ENCODE results near the gene ARHGEF17. TPM values are rescaled to one million over a fixed set of nuclear protein-coding genes. Genes with fewer than 3 reads are reported as not detected.

Gene ARHGEF17
- total RNA-seq, 2 experiments from 2014 or later: 0.07 to 0.41 TPM

DNA sequence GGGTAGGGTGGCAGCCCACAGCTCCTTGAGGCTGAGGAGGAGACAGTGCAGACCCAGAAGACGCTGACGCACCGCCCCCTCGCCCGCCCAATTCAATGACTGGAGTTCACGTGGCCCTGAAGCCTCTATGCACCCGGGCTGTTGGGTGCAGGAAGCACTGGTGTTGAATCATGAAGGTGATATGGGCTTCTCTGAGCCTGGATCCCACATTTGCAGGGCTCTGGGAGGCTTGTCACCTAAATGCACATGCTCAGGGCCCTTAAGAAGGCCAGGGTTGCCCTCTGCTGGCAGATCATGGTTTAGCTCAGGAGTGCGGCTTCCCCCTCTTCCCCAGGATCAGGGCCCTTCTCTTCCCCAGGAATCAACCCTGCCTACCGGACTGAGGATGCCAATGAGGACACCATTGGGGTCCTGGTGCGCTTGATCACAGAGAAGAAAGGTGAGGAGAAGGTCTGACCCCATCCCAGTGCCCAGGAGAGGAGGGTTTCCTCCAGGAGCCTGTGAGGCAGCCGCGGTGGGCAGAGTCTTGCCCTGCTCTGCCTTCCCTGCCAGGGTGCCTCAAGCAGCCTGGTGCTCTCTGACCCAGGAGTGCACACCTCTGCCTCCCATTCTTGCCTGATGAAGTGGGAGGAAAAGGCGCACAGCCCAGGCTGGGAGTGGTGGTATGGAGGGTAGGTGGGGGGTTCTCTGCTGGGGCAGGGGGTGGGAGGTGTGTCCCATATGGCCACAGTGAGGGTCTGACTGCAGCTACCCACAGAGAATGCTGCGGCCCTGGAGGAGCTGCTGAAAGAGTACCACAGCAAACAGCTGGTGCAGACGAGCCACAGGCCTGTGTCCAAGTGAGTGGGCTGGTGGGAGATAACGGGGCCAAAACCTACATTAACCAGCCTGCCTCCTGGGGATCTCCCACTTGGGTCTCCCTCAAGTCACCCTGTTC lies 85.7 kb downstream of the ARHGEF17 start:
- DNase-seq (peak; percentile 82), ATAC-seq (peak; percentile 81)
- no peaks in the 10 kb centered on the region for H3K27me3 Mint-ChIP-seq
- H3K9me3 Mint-ChIP-seq: no peaks in the 10 kb centered on the region
- H3K27ac Mint-ChIP-seq: peak overlapping the region; percentile 23
- peaks cover 2% of the 10 kb centered on the region for H3K4me1 Mint-ChIP-seq (ENCODE audit: low read depth)
- peaks cover 15% of the 10 kb centered on the region for H3K36me3 Mint-ChIP-seq (ENCODE audit: low read depth)
- no peak overlapping the region for H3K4me3 Mint-ChIP-seq
- CTCF ChIA-PET: interaction anchor here (0.8 to 9.9 kb wide), 17 partner anchors 10 to 269 kb away, joined by 3 to 133 read pairs (median 4); no protein-coding TSS in a partner anchor
- intact Hi-C loops (cut with micrococcal nuclease): loop anchor here (5.0 kb wide), 1 partner anchor 41 kb away; no protein-coding TSS in a partner anchor
- TF ChIP-seq, protein P1, sequence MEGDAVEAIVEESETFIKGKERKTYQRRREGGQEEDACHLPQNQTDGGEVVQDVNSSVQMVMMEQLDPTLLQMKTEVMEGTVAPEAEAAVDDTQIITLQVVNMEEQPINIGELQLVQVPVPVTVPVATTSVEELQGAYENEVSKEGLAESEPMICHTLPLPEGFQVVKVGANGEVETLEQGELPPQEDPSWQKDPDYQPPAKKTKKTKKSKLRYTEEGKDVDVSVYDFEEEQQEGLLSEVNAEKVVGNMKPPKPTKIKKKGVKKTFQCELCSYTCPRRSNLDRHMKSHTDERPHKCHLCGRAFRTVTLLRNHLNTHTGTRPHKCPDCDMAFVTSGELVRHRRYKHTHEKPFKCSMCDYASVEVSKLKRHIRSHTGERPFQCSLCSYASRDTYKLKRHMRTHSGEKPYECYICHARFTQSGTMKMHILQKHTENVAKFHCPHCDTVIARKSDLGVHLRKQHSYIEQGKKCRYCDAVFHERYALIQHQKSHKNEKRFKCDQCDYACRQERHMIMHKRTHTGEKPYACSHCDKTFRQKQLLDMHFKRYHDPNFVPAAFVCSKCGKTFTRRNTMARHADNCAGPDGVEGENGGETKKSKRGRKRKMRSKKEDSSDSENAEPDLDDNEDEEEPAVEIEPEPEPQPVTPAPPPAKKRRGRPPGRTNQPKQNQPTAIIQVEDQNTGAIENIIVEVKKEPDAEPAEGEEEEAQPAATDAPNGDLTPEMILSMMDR (IDR thresholded peaks at IDR 0.05): peak; percentile 67
- POLR2A ChIA-PET: interaction anchor here (1.0 to 1.8 kb wide), 3 partner anchors 11 to 43 kb away, joined by 4 to 7 read pairs (median 4); no protein-coding TSS in a partner anchor

- Mint-ChIP-seq H3K36me3 (ENCODE audit: low read depth) (peaks cover 18% of the 10 kb centered on the region), H3K4me3 (no peak overlapping the region), H3K4me1 (ENCODE audit: low read depth) (peaks cover 2% of the 10 kb centered on the region), H3K27ac (no peak overlapping the region), H3K27me3 (no peaks in the 10 kb centered on the region), H3K9me3 (no peaks in the 10 kb centered on the region)
- POLR2A ChIA-PET: interaction anchor here (1.2 kb wide), 1 partner anchor 12 kb away, joined by 4 read pairs; no protein-coding TSS in a partner anchor
- TF ChIP-seq, protein P1 (IDR thresholded peaks at IDR 0.05): no peak
- DNase-seq: no peak
- intact Hi-C loops (cut with micrococcal nuclease): loop anchor here (5.0 kb wide), 1 partner anchor 42 kb away; no protein-coding TSS in a partner anchor
- CTCF ChIA-PET: interaction anchor here (1.0 to 9.9 kb wide), 8 partner anchors 10 to 266 kb away, joined by 4 to 133 read pairs (median 7); no protein-coding TSS in a partner anchor
- no peak for ATAC-seq
Observed at GRCh38 chr11:73394416-73395296, 86.6 kb downstream of the ARHGEF17 start.

DNA sequence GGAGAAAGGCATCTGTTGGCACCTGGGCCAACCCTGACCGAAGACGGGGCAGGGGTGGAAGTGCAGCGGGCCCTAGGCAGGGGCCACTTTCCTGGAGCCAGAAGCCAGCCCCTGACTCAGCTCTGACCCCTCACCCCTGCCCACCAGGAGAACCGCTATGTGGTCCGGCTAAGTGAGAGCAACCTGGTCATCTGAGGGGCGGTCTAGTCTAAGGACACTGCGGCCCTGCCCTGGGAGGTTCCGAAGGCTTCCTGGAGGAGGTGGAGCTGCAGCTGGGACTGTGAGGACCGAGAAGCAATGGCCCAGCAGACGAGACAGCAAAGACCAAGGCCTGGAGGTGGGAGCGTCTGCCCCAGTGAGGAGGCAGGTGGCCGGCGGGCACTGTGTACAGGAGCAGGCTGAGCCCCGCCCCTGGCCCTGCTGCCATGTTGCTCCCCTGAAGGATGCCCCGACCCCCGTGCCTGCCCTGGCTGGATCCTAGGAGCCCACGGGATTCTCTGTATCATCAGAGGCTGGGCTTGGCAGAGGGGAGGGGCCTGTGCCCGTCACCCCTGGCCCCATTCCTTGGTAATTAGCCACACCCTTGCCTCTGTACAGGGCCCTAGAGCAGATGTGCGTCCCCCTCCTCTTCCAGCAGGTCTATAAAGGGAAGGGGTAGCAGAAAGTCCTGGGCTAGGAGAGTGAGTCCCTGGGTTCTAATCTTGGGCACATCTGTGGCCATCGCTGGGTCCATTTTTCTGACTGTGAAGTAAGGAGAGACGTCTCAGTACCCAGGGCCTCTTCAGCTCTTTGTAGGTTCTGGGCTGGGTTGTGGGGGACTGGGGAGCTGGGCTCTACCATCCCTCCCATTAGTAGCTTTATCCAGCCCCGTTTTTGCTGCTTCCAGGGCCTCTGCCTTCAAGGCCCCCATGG lies 87.5 kb downstream of the ARHGEF17 start:
- H3K27ac Mint-ChIP-seq: no peak overlapping the region
- ATAC-seq (no peak), DNase-seq (no peak)
- POLR2A ChIA-PET: interaction anchor here (1.0 kb wide), 1 partner anchor 18 kb away, joined by 3 read pairs; no protein-coding TSS in a partner anchor
- intact Hi-C loops (cut with micrococcal nuclease): no loop called here
- H3K36me3 Mint-ChIP-seq (ENCODE audit: low read depth): peaks cover 17% of the 10 kb centered on the region
- TF ChIP-seq, protein P1 (IDR thresholded peaks at IDR 0.05): no peak
- H3K4me3 Mint-ChIP-seq: no peak overlapping the region
- H3K9me3 Mint-ChIP-seq: no peaks in the 10 kb centered on the region
- CTCF ChIA-PET: interaction anchor here (1.6 to 9.9 kb wide), 3 partner anchors 35 to 264 kb away, joined by 6 to 133 read pairs (median 6); no protein-coding TSS in a partner anchor
- H3K4me1 Mint-ChIP-seq (ENCODE audit: low read depth): no peaks in the 10 kb centered on the region
- no peaks in the 10 kb centered on the region for H3K27me3 Mint-ChIP-seq

GRCh38 chr11:73396251-73396930 lies 88.3 kb downstream of the ARHGEF17 start:
- Mint-ChIP-seq H3K4me1 (ENCODE audit: low read depth) (no peaks in the 10 kb centered on the region), H3K9me3 (no peaks in the 10 kb centered on the region), H3K36me3 (ENCODE audit: low read depth) (peaks cover 17% of the 10 kb centered on the region), H3K4me3 (no peak overlapping the region), H3K27me3 (no peaks in the 10 kb centered on the region), H3K27ac (peak overlapping the region; percentile 22)
- TF ChIP-seq, protein P1 (IDR thresholded peaks at IDR 0.05): no peak
- ATAC-seq: no peak
- CTCF ChIA-PET: interaction anchor here (1.6 to 9.9 kb wide), 3 partner anchors 36 to 264 kb away, joined by 6 to 133 read pairs (median 6); no protein-coding TSS in a partner anchor
- DNase-seq: no peak
- POLR2A ChIA-PET: interaction anchor here (1.0 to 1.3 kb wide), 2 partner anchors 13 to 19 kb away, joined by 3 to 4 read pairs; no protein-coding TSS in a partner anchor
- intact Hi-C loops (cut with micrococcal nuclease): no loop called here
